Measurements from ENCODE around the gene NELL1. TPM values are rescaled to one million over a fixed set of nuclear protein-coding genes. Genes with fewer than 3 reads are reported as not detected.

The NELL1 gene
- polyA plus RNA-seq, 1 of the 3 experiments (the other 2 are of a cell fraction) = not detected

- TF ChIP-seq, protein P1, sequence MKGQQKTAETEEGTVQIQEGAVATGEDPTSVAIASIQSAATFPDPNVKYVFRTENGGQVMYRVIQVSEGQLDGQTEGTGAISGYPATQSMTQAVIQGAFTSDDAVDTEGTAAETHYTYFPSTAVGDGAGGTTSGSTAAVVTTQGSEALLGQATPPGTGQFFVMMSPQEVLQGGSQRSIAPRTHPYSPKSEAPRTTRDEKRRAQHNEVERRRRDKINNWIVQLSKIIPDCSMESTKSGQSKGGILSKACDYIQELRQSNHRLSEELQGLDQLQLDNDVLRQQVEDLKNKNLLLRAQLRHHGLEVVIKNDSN (IDR thresholded peaks at IDR 0.05; ENCODE audit: borderline replicate concordance, low read depth) = no peak
- TF ChIP-seq RCOR1 (IDR thresholded peaks at IDR 0.05; ENCODE audit: low read length) = no peak
- no peak for TF ChIP-seq TCF12 (IDR thresholded peaks at IDR 0.05)
- TF ChIP-seq EZH2phosphoT487 (IDR thresholded peaks at IDR 0.05; ENCODE audit: borderline replicate concordance, low read depth) = no peak
- no peak for TF ChIP-seq POLR2AphosphoS5 (IDR thresholded peaks at IDR 0.05; ENCODE audit: low read depth, low read length)
- TF ChIP-seq, protein P2, sequence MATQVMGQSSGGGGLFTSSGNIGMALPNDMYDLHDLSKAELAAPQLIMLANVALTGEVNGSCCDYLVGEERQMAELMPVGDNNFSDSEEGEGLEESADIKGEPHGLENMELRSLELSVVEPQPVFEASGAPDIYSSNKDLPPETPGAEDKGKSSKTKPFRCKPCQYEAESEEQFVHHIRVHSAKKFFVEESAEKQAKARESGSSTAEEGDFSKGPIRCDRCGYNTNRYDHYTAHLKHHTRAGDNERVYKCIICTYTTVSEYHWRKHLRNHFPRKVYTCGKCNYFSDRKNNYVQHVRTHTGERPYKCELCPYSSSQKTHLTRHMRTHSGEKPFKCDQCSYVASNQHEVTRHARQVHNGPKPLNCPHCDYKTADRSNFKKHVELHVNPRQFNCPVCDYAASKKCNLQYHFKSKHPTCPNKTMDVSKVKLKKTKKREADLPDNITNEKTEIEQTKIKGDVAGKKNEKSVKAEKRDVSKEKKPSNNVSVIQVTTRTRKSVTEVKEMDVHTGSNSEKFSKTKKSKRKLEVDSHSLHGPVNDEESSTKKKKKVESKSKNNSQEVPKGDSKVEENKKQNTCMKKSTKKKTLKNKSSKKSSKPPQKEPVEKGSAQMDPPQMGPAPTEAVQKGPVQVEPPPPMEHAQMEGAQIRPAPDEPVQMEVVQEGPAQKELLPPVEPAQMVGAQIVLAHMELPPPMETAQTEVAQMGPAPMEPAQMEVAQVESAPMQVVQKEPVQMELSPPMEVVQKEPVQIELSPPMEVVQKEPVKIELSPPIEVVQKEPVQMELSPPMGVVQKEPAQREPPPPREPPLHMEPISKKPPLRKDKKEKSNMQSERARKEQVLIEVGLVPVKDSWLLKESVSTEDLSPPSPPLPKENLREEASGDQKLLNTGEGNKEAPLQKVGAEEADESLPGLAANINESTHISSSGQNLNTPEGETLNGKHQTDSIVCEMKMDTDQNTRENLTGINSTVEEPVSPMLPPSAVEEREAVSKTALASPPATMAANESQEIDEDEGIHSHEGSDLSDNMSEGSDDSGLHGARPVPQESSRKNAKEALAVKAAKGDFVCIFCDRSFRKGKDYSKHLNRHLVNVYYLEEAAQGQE (IDR thresholded peaks at IDR 0.05; ENCODE audit: low read depth, low read length) = no peak
These were observed 741.7 kb downstream of the NELL1 start (continued) for GRCh38 chr11:21411104-21411503.

DNA sequence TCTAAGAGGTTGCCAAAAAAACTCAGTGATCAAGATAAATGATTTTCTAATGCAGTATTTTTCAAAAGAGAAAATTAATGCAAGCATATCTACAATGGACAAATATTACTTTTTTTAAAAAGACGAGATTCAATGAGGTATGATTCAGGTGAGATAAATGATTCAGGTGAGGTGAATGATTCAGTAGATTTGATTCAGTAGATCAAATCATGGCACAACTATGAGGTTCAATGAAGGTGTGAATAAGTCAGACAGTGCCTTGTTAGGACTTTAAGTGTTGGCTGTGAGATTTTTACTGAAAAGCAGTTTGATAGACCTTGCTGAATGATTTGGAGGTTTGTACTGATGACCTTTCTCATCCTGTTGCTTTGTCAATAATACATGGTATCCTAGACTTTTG, 742.2 kb downstream of the NELL1 start:
- Histone ChIP-seq H3K9me2 (no peaks in the 10 kb centered on the region), H3K4me3 (ENCODE audit: low read depth in 2 of 2, low read length in 1 of 2) (no peak overlapping the region), H3K9ac (no peak overlapping the region), H3F3A (replicated peaks; ENCODE audit: insufficient read depth) (no peaks in the 10 kb centered on the region), H3K79me2 (ENCODE audit: insufficient read depth) (no peaks in the 10 kb centered on the region), H3K27ac (ENCODE audit: low read depth in 2 of 2, low read length in 1 of 2) (peak overlapping the region in 1 of 2 experiments; percentile 28; a peak in 1 of 4 replicates), H3K9me3 (no peaks in the 10 kb centered on the region), H3K4me1 (ENCODE audit: control insufficient read depth in 1 of 2, insufficient read depth in 2 of 2, low read depth in 1 of 2, low read length in 1 of 2) (peaks cover 0 to 2% of the 10 kb centered on the region in 2 experiments; a peak in 1 of 4 replicates), H4K20me1 (ENCODE audit: insufficient read depth) (no peaks in the 10 kb centered on the region), H3K4me2 (no peak overlapping the region), H3K36me3 (replicated peaks in 1 of 2; ENCODE audit: control insufficient read depth in 1 of 2, insufficient read depth in 2 of 2, low read length in 1 of 2) (no peaks in the 10 kb centered on the region), H2AFZ (ENCODE audit: low read depth) (no peak overlapping the region), H3K27me3 (ENCODE audit: insufficient read depth) (no peaks in the 10 kb centered on the region)
- WGBS (ENCODE audit: low lambda C conversion rate) = 6% methylated on average over 1 of the region's 1 CpG
- ChIA-PET POLR2A (no interaction called here), CTCF (interaction anchor here (1.0 kb wide), 1 partner anchor 17 kb away, joined by 3 read pairs; no protein-coding TSS in a partner anchor)
- TF ChIP-seq CHD2 (IDR thresholded peaks at IDR 0.05; ENCODE audit: low read length, partially characterized antibody) (no peak), EP300 (IDR thresholded peaks at IDR 0.05; ENCODE audit: borderline replicate concordance in 1 of 2, low read depth in 1 of 2, low read length in 1 of 2) (no peak), FOSL2 (IDR thresholded peaks at IDR 0.05; ENCODE audit: borderline replicate concordance, low read depth) (no peak), MXI1 (IDR thresholded peaks at IDR 0.05; ENCODE audit: low read depth, low read length) (no peak), NRF1 (IDR thresholded peaks at IDR 0.05; ENCODE audit: low read depth, low read length) (no peak), RAD21 (IDR thresholded peaks at IDR 0.05; ENCODE audit: low read length) (no peak)
- TF ChIP-seq, protein P2 (IDR thresholded peaks at IDR 0.05; ENCODE audit: low read depth, low read length) = no peak
- no peak for DNase-seq
